OCI-LY3 (cell line): ENCODE data around the gene APBB1.

Source experiments
- H2AFZ ChIP-seq: fragments of 200-600, 300-600 bp; shearing (Covaris generic); 2 replicates; pipeline ENCODE4 v1.6.0; 2014; ENCODE audit warnings: antibody characterized with exemption, low read depth, low read length
- H3K27ac ChIP-seq: fragments of 200-600, 300-600 bp; sonication (generic); 2 replicates; pipeline ENCODE4 v1.5.1; 2014; ENCODE audit warnings: mild to moderate bottlenecking, low read length, moderate library complexity, mixed read lengths
- H3K27me3 ChIP-seq: fragments of 200-600, 300-600 bp; sonication (generic); 2 replicates; pipeline ENCODE4 v1.6.1; 2014; ENCODE audit warnings: low read depth, low read length, mixed read lengths
- H3K36me3 ChIP-seq: fragments of 200-600, 300-600 bp; sonication (generic); replicated peaks from 2 replicates; pipeline ENCODE3; 2014; ENCODE audit warnings: low read depth, low read length, mixed read lengths
- H3K4me1 ChIP-seq: fragments of 300-600, 200-600 bp; sonication (generic); 2 replicates; pipeline ENCODE4 v1.6.1; 2014; ENCODE audit warnings: low read length, mixed read lengths
- H3K4me2 ChIP-seq: fragments of 200-600, 300-600 bp; sonication (generic); 2 replicates; pipeline ENCODE4 v1.6.1; 2014; ENCODE audit warnings: low read length, mixed read lengths
- H3K4me3 ChIP-seq: fragments of 300-600, 200-600 bp; sonication (generic); 2 replicates; pipeline ENCODE4 v1.5.1; 2014; ENCODE audit warnings: antibody characterized with exemption, mild to moderate bottlenecking, low read length, moderate library complexity
- H3K79me2 ChIP-seq: fragments of 300-600, 200-600 bp; shearing (Covaris generic); 2 replicates; pipeline ENCODE4 v1.6.1; 2014; ENCODE audit warnings: mild to moderate bottlenecking, low read length, mixed read lengths
- H3K9ac ChIP-seq: fragments of 300-600, 200-600 bp; shearing (Covaris generic); 2 replicates; pipeline ENCODE4 v1.6.0; 2014; ENCODE audit warnings: mild to moderate bottlenecking, low read length, moderate library complexity
- H3K9me3 ChIP-seq: fragments of 200-600, 300-600 bp; shearing (Covaris generic); 2 replicates; pipeline ENCODE4 v1.6.1; 2014; ENCODE audit warnings: low read length, mixed read lengths; ENCODE audit not compliant: insufficient read depth
- H4K20me1 ChIP-seq: fragments of 200-600, 300-600 bp; sonication (generic); 2 replicates; pipeline ENCODE4 v1.6.1; 2016; ENCODE audit warnings: low read length, mixed read lengths; ENCODE audit not compliant: insufficient read depth
- EZH2phosphoT487 ChIP-seq: fragments of 200-600 bp; shearing (Covaris generic); IDR thresholded peaks from 2 replicates; pipeline ENCODE4 v1.6.1; 2018; ENCODE audit warnings: antibody characterized with exemption, mixed run types, low read depth
- TF ChIP-seq, protein P1 (sequence below): fragments of 200-600, 300-600 bp; sonication (generic); IDR thresholded peaks from 2 replicates; pipeline ENCODE4 v1.5.1; 2014; ENCODE audit warnings: antibody characterized with exemption, low read length, low read depth

APBB1 gene

DNA sequence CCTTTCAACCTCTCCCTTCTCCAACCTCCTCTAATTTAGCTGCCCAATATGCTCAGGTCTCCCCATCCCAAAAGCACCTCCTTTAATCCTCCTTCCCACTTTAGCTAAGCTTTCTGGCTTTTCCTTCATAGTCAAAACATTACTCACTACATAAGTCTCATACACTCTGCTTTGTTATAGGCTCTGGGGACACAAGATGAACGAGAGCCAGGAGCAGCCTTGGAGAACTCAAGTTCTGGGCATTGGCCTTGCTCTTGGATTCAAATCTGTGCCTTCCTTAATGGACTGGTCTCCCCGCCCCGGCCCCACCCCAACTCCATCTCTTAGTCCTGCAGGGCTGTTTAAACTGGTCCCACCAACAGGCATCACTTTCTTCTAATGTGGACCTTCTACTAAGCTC is 33.3 kb upstream of the APBB1 start:
- Histone ChIP-seq H3K4me1 (no peaks in the 10 kb centered on the region), H2AFZ (no peak overlapping the region), H3K4me3 (no peak overlapping the region), H4K20me1 (no peaks in the 10 kb centered on the region), H3K36me3 (no peaks in the 10 kb centered on the region), H3K4me2 (no peak overlapping the region), H3K27ac (no peak overlapping the region), H3K9me3 (no peaks in the 10 kb centered on the region), H3K79me2 (no peaks in the 10 kb centered on the region), H3K9ac (no peak overlapping the region), H3K27me3 (no peaks in the 10 kb centered on the region)
- TF ChIP-seq, protein P1, sequence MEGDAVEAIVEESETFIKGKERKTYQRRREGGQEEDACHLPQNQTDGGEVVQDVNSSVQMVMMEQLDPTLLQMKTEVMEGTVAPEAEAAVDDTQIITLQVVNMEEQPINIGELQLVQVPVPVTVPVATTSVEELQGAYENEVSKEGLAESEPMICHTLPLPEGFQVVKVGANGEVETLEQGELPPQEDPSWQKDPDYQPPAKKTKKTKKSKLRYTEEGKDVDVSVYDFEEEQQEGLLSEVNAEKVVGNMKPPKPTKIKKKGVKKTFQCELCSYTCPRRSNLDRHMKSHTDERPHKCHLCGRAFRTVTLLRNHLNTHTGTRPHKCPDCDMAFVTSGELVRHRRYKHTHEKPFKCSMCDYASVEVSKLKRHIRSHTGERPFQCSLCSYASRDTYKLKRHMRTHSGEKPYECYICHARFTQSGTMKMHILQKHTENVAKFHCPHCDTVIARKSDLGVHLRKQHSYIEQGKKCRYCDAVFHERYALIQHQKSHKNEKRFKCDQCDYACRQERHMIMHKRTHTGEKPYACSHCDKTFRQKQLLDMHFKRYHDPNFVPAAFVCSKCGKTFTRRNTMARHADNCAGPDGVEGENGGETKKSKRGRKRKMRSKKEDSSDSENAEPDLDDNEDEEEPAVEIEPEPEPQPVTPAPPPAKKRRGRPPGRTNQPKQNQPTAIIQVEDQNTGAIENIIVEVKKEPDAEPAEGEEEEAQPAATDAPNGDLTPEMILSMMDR: no peak
- no peak for TF ChIP-seq EZH2phosphoT487

DNA sequence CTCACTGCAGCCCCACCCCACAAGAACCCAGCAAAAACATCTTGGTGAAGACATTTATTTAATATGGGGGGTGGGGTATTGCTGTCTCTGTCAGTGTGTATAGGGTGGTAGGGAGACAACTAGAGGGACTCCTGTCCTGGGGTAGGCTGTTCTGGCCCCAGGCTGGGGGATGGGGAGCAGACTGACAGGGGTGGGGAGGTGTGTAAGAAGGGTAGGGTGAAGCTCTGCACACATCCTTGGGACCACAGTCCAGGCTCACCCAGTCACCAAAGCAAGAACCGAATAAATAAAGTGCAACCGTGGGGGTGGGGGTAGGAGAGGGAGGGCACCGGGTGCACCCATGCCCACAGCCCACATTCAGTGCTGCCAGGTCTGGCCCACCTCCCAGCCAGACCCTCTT is 29.7 kb upstream of the APBB1 start:
- H3K4me3 ChIP-seq: no peak overlapping the region
- no peaks in the 10 kb centered on the region for H3K79me2 ChIP-seq
- no peak overlapping the region for H3K9ac ChIP-seq
- H3K27ac ChIP-seq: no peak overlapping the region
- H3K4me2 ChIP-seq: no peak overlapping the region
- H4K20me1 ChIP-seq: no peaks in the 10 kb centered on the region
- no peaks in the 10 kb centered on the region for H3K4me1 ChIP-seq
- no peak overlapping the region for H2AFZ ChIP-seq
- no peaks in the 10 kb centered on the region for H3K27me3 ChIP-seq
- H3K36me3 ChIP-seq: no peaks in the 10 kb centered on the region
- TF ChIP-seq, protein P1: no peak
- no peak for TF ChIP-seq EZH2phosphoT487
- no peaks in the 10 kb centered on the region for H3K9me3 ChIP-seq

DNA sequence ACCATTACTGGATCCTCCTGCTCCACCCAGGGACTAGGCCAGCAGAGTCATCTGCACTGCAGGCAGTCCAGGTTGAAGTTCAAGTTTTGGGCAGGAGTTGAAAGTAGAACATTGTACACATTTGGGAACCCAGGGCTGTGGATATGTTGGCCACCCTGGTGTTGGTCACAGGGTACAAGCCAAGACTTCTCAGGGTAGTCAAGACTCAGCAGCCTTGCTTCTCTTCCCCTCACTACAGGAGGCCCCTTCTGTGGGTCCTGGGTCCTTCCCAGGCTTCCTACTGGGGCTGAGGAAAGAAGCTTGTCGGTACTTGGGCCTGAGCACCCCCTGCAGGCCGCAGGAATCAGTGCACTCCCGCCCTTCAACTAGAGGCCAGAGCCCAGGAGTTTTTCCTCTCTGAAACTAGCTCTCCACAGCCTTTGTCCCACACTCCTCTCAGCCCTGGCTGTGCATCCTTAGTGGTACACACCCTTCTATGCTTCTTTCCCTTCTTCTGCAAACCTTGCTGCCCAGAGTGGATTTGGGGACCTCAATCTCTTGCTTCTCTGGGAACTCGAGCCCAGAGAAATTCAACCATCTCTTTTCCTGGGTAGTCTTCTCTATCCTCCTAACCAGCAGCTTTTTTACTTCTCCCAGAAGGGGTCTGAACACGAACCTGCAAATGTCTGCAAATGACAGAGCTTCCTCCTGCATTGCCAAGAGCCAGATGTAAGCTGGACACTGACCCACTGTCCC is 24.5 kb upstream of the APBB1 start:
- Histone ChIP-seq H3K4me3 (no peak overlapping the region), H3K27me3 (no peaks in the 10 kb centered on the region), H3K36me3 (no peaks in the 10 kb centered on the region), H2AFZ (no peak overlapping the region), H3K4me2 (no peak overlapping the region), H3K4me1 (peaks cover under 1% of the 10 kb centered on the region; the same call in 1 of the 2 replicates), H3K79me2 (no peaks in the 10 kb centered on the region), H3K9me3 (no peaks in the 10 kb centered on the region), H3K27ac (no peak overlapping the region), H4K20me1 (no peaks in the 10 kb centered on the region), H3K9ac (no peak overlapping the region)
- TF ChIP-seq EZH2phosphoT487: no peak
- TF ChIP-seq, protein P1: peak; percentile 84

DNA sequence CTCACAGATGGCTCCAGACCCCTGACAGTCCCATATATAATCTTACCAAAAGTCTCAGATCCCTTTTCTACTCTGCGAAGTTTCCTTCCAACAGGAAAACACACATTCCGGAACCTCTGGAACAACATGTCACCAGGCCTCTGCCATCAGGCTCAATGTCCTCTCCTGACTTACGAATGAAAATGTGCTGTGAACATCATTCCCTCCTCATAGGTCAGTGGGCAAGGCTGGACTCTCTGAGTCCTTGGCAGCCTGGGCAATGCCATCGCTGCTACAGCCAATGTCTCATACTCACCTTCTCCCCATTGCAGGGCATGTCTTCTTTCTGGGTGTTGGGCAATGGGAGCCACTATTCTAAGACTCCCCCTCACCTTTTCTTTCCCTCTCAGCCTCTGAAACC is 23.5 kb upstream of the APBB1 start:
- no peaks in the 10 kb centered on the region for H4K20me1 ChIP-seq
- no peak overlapping the region for H3K4me2 ChIP-seq
- H3K9me3 ChIP-seq: no peaks in the 10 kb centered on the region
- H3K79me2 ChIP-seq: no peaks in the 10 kb centered on the region
- H3K4me3 ChIP-seq: no peak overlapping the region
- no peak overlapping the region for H3K9ac ChIP-seq
- H3K4me1 ChIP-seq: peaks cover 9% of the 10 kb centered on the region
- H3K27ac ChIP-seq: no peak overlapping the region
- H3K27me3 ChIP-seq: no peaks in the 10 kb centered on the region
- TF ChIP-seq, protein P1: no peak
- no peak for TF ChIP-seq EZH2phosphoT487
- H2AFZ ChIP-seq: no peak overlapping the region
- H3K36me3 ChIP-seq: no peaks in the 10 kb centered on the region
